Kidney epithelial cell (primary cell): ENCODE data around the gene NME3. TPM values are rescaled to one million over a fixed set of nuclear protein-coding genes. Genes with fewer than 3 reads are reported as not detected.

Source experiments
- DNase-seq: peaks from one replicate; pipeline ENCODE4 v3.0.0-alpha.2; 2010; ENCODE audit warnings: low read depth
- H3K27me3 ChIP-seq: 2 replicates; pipeline ENCODE4 v1.6.0; 2011; ENCODE audit warnings: low read length; ENCODE audit not compliant: control insufficient read depth, insufficient read depth
- H3K36me3 ChIP-seq: 2 replicates; pipeline ENCODE4 v1.5.1; 2011; ENCODE audit warnings: low read length; ENCODE audit not compliant: control insufficient read depth, insufficient read depth
- H3K4me3 ChIP-seq: 2 replicates; pipeline ENCODE4 v1.5.1; 2011; ENCODE audit warnings: low read depth, mild to moderate bottlenecking, control low read depth, low read length
- total RNA-seq: library from RNA; depleted of rRNA; stranded (reverse); fragments of >200 nt; gene quantifications from 2 replicates; pipeline ENCODE4 v1.2.3, GENCODE V29; 2015
- TF ChIP-seq, protein P1 (sequence below): IDR thresholded peaks from 2 replicates; pipeline ENCODE4 v1.5.1; 2011; ENCODE audit warnings: mild to moderate bottlenecking, moderate library complexity, low read length, control low read depth, inconsistent platforms; ENCODE audit not compliant: insufficient read depth, poor library complexity, severe bottlenecking

NME3 gene
- total RNA-seq, 1 donor from 2014 or later = 44.9 TPM

GRCh38 chr16:1765826-1766225, 5.5 kb downstream of the NME3 start:
- Histone ChIP-seq H3K36me3 (peaks cover 2% of the 10 kb centered on the region), H3K4me3 (no peak overlapping the region), H3K27me3 (no peaks in the 10 kb centered on the region)
- TF ChIP-seq, protein P1, sequence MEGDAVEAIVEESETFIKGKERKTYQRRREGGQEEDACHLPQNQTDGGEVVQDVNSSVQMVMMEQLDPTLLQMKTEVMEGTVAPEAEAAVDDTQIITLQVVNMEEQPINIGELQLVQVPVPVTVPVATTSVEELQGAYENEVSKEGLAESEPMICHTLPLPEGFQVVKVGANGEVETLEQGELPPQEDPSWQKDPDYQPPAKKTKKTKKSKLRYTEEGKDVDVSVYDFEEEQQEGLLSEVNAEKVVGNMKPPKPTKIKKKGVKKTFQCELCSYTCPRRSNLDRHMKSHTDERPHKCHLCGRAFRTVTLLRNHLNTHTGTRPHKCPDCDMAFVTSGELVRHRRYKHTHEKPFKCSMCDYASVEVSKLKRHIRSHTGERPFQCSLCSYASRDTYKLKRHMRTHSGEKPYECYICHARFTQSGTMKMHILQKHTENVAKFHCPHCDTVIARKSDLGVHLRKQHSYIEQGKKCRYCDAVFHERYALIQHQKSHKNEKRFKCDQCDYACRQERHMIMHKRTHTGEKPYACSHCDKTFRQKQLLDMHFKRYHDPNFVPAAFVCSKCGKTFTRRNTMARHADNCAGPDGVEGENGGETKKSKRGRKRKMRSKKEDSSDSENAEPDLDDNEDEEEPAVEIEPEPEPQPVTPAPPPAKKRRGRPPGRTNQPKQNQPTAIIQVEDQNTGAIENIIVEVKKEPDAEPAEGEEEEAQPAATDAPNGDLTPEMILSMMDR = no peak
- DNase-seq = no peak

DNA sequence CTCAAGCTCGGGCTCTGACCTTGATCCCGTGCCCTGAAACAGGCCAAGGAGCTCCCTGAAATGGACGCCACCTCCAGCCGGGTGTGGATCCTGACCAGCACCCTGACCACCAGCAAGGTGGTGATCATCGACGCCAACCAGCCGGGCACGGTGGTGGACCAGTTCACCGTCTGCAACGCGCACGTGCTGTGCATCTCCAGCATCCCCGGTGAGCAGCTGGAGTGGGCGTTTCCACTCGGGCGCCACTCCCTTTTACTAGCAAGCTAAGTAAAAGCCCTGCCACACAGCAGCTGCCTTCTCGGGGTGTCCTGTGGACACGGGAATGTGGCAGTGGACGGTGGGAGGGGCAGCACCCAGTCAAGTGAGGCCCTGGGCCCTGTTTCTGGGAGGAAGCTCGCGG, 6.4 kb downstream of the NME3 start:
- H3K4me3 ChIP-seq = no peak overlapping the region
- TF ChIP-seq, protein P1 = no peak
- H3K27me3 ChIP-seq = no peaks in the 10 kb centered on the region
- DNase-seq = no peak
- H3K36me3 ChIP-seq = peaks cover 2% of the 10 kb centered on the region

DNA sequence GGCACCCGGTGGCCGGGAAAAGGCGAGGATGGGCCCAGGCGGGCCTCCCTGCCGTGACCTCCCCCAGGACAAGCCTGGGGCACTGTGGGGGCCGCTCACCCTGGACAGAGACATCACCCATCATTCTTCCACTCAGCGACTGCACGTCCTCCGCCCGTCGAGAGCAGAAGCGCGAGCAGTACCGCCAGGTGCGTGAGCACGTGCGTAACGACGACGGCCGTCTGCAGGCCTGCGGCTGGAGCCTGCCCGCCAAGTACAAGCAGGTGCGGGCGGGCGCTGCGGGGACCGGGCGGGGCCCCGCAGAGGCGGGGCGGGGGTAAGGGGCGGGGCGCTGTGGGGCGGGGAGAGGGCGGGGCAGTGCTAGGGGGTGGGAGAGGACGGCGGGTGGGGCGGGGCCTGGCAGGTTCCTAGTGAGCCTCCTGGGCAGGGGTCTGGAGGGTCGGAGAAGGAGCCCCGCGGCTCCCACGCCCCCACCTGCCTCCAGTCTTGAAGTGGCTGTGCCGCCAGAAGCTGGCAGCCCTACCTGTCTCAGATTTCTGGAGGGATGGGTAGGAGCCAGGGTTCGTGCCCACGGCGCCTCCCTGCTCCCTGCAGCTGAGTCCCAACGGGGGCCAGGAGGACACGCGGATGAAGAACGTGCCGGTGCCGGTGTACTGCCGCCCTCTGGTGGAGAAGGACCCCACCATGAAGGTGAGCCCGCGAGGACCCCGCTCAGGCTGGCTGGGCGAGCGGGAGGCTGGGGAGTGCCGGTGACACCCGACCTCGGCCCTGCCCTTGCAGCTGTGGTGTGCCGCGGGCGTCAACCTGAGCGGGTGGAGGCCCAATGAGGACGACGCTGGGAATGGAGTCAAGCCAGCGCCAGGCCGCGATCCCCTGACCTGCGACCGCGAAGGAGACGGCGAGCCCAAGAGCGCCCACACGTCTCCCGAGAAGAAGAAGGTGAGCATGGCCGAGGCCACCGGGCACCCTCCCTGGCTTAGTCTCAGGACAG, 7.5 kb downstream of the NME3 start:
- TF ChIP-seq, protein P1 = peak; percentile 75
- no peak for DNase-seq

GRCh38 chr16:1762879-1763520, 8.3 kb downstream of the NME3 start:
- TF ChIP-seq, protein P1 = no peak
- H3K4me3 ChIP-seq = no peak overlapping the region
- H3K27me3 ChIP-seq = no peaks in the 10 kb centered on the region
- DNase-seq = no peak
- H3K36me3 ChIP-seq = peaks cover 2% of the 10 kb centered on the region

More for the DNA sequence above, 7.5 kb downstream of the NME3 start:
- Histone ChIP-seq H3K27me3 (no peaks in the 10 kb centered on the region), H3K4me3 (no peak overlapping the region), H3K36me3 (peaks cover 2% of the 10 kb centered on the region)

DNA sequence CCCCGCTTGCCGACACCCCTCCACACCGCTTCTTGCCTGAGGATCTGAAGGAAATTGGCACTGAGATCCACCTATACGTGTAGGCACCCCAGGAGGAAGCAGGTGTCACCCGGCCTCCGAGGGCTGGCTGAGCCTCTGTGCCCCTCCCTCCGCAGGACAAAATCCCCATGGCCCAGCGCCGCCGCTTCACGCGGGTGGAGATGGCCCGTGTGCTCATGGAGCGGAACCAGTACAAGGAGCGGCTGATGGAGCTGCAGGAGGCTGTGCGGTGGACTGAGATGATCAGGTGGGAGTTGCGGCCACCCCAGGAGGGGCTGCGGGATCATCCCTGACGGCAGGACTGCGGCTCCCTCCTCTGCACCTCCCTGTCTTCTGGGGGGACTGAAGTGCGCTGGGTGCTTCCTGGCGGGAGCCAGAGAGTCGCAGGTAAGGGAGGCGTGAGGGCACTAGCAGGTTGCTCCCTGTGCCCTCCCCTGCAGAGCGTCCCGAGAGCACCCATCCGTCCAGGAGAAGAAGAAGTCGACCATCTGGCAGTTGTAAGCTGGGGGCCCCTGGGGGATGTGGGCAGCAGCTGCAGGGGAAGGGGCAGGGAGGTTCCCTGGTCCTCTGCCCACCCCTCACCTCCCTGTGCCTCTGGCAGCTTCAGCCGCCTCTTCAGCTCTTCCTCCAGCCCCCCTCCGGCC, 9.0 kb downstream of the NME3 start:
- DNase-seq = no peak
- TF ChIP-seq, protein P1 = no peak
- no peaks in the 10 kb centered on the region for H3K36me3 ChIP-seq

More for the DNA sequence above, 9.0 kb downstream of the NME3 start:
- Histone ChIP-seq H3K4me3 (no peak overlapping the region), H3K27me3 (no peaks in the 10 kb centered on the region)
